Thyroid gland (tissue), 4 donors: ENCODE results near the gene DAB2IP. TPM values are rescaled to one million over a fixed set of nuclear protein-coding genes. Genes with fewer than 3 reads are reported as not detected.

Experiments
- DNase-seq, 2 donors: peaks; one replicate each; pipeline ENCODE4 v3.0.0-alpha.2; 2019
- H3K27ac ChIP-seq, 3 donors: fragments of 200-600 bp; sonication (generic); 1 replicate in 2 of 3; 2 replicates in 1 of 3; pipeline ENCODE4 v1.5.1; 2016 to 2019; ENCODE audit warnings: mild to moderate bottlenecking in 1 of 3, moderate library complexity in 1 of 3
- H3K27me3 ChIP-seq: fragments of 200-600 bp; sonication (generic); one replicate; pipeline ENCODE4 v1.5.1; 2019
- H3K36me3 ChIP-seq, 2 donors: fragments of 200-600 bp; sonication (generic); one replicate each; pipeline ENCODE4 v1.5.1; 2016 to 2019
- H3K4me1 ChIP-seq, 2 donors: fragments of 200-600 bp; sonication (generic); one replicate each; pipeline ENCODE4 v1.5.1; 2017 to 2019
- H3K4me3 ChIP-seq, 3 donors: fragments of 200-600 bp; sonication (generic); replicated peaks in 1 of 3; 1 replicate in 2 of 3; 2 replicates in 1 of 3; pipeline ENCODE4 v1.5.1; 2016; ENCODE audit warnings: mild to moderate bottlenecking in 1 of 3
- H3K9me3 ChIP-seq: fragments of 200-600 bp; sonication (generic); one replicate; pipeline ENCODE4 v1.5.1; 2017
- CTCF ChIP-seq, 6 experiments: fragments of 200-600 bp in 3 of 6; fragments of 450-650 bp in 3 of 6; sonication (generic) in 3 of 6; IDR thresholded peaks; one replicate each; pipeline ENCODE4 v1.5.1; 2016 to 2019; ENCODE audit warnings: antibody characterized with exemption in 6 of 6, mild to moderate bottlenecking in 2 of 6, inconsistent platforms in 1 of 6, moderate library complexity in 1 of 6
- POLR2A ChIP-seq, 2 donors: fragments of 450-650 bp; IDR thresholded peaks; one replicate each; pipeline ENCODE4 v1.6.1; 2017; ENCODE audit warnings: antibody characterized with exemption in 2 of 2, mild to moderate bottlenecking in 2 of 2, moderate library complexity in 1 of 2
- WGBS, 2 donors: methylation state at CpG; one replicate each; pipeline ENCODE4 v1.1.5; 2017; 5-methylcytosine and 5-hydroxymethylcytosine counted together
- intact Hi-C: fragments of 100-400 bp; cut with DNase I; formaldehyde crosslinking; loops from one replicate; pipeline ENCODE4 v1.15.1; 2023
- total RNA-seq, 4 donors: library from RNA; depleted of rRNA; stranded (reverse); fragments of >200 nt; gene quantifications; one replicate each; pipeline ENCODE4 v1.2.3, GENCODE V29; 2016

The DAB2IP gene
- total RNA-seq, 4 donors from 2014 or later, result 26.0 to 48.5 (median 38.2) TPM

DNA sequence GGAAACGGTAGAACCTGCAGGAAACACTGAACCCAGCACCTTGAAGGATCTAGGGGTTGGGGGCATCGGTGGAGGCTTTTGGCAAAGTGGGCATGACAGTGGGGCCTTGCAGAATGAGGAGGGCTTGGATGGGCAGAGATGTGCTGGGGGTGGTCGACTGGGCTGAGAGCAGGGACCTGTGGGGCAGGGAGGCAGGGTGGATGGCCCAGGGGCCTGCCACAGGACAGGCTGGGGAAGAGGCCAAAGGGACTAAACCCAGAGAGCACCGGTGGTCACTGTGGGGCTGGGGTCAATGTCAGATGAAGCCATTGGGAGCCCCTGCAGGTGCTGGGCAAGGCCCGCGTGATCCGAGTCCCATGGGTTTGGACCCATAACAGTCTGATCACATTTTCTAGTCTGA is 175.3 kb downstream of the DAB2IP start:
- H3K4me1 ChIP-seq, result no peaks in the 10 kb centered on the region
- intact Hi-C loops, result loop anchor here (10.0 kb wide), 1 partner anchor 62 kb away; no protein-coding TSS in a partner anchor
- TF ChIP-seq POLR2A (IDR thresholded peaks at IDR 0.05), result no peak
- TF ChIP-seq CTCF (IDR thresholded peaks at IDR 0.05), result no peak
- H3K4me3 ChIP-seq, result no peak overlapping the region
- H3K27ac ChIP-seq, result no peak overlapping the region
- H3K27me3 ChIP-seq, result no peaks in the 10 kb centered on the region
- no peaks in the 10 kb centered on the region for H3K36me3 ChIP-seq
- H3K9me3 ChIP-seq, result no peaks in the 10 kb centered on the region
- 93 to 94% methylated on average over 7 of the region's 7 CpGs for WGBS, 2 donors
- DNase-seq, result no peak

GRCh38 chr9:121827251-121827967 is 176.0 kb downstream of the DAB2IP start:
- H3K27me3 ChIP-seq, result no peaks in the 10 kb centered on the region
- no peak for TF ChIP-seq CTCF (IDR thresholded peaks at IDR 0.05)
- WGBS, 2 donors, result 90 to 91% methylated on average over 16 to 17 of the region's 17 CpGs

DNA sequence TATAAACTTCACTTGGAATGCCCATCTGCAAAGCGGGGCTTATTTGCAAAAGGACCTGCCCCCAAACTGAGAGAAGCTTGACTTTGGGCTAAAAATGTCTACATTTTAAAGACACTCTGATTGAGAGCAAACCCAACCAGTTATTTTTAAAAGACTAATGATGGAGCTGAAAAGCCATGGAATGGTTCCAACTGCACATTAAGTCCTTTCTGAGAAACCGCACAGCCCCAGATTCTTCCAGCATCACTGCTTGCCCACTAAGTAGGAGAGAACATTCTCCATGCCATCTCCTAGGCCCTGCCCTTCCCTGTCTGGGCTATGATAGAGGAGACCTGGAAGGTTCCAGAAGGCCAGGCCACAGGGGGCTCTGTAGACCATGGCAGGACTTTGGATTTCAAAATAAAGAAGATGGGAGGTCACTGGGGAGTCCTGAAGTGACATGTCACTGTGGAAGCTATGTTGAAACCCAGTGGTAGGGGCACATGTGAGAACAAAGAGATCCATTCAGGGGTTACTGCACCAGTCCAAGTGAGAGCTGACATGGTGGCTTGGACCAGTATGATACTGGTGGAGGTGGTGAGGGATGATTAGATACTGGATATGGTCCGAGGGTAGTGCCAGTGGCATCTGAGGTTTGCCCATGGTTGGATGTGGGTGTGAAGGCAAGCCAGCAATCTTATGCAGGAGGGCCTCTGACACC is 179.2 kb downstream of the DAB2IP start:
- intact Hi-C loops, result loop anchor here (10.0 kb wide), 1 partner anchor 94 kb away; no protein-coding TSS in a partner anchor
- WGBS, 2 donors, result 90 to 96% methylated on average over 3 of the region's 3 CpGs
- Histone ChIP-seq H3K36me3 (no peaks in the 10 kb centered on the region), H3K9me3 (no peaks in the 10 kb centered on the region), H3K4me1 (no peaks in the 10 kb centered on the region), H3K27me3 (no peaks in the 10 kb centered on the region), H3K4me3 (no peak overlapping the region), H3K27ac (no peak overlapping the region)
- DNase-seq, result no peak
- TF ChIP-seq CTCF (IDR thresholded peaks at IDR 0.05), result no peak
- no peak for TF ChIP-seq POLR2A (IDR thresholded peaks at IDR 0.05)

More at GRCh38 chr9:121827251-121827967, 176.0 kb downstream of the DAB2IP start:
- Histone ChIP-seq H3K4me3 (no peak overlapping the region), H3K27ac (no peak overlapping the region), H3K9me3 (no peaks in the 10 kb centered on the region), H3K4me1 (no peaks in the 10 kb centered on the region), H3K36me3 (no peaks in the 10 kb centered on the region)
- no peak for DNase-seq
- intact Hi-C loops, result loop anchor here (10.0 kb wide), 1 partner anchor 63 kb away; no protein-coding TSS in a partner anchor

GRCh38 chr9:121831869-121832268 is 180.4 kb downstream of the DAB2IP start:
- 98 to 100% methylated on average over 3 of the region's 3 CpGs for WGBS, 2 donors
- Histone ChIP-seq H3K9me3 (no peaks in the 10 kb centered on the region), H3K4me1 (peaks cover 0 to 8% of the 10 kb centered on the region in 2 donors), H3K27ac (no peak overlapping the region), H3K27me3 (no peaks in the 10 kb centered on the region), H3K36me3 (no peaks in the 10 kb centered on the region), H3K4me3 (no peak overlapping the region)
- intact Hi-C loops, result loop anchor here (10.0 kb wide), 1 partner anchor 93 kb away; no protein-coding TSS in a partner anchor
- DNase-seq, result no peak
- TF ChIP-seq POLR2A (IDR thresholded peaks at IDR 0.05), result no peak
- no peak for TF ChIP-seq CTCF (IDR thresholded peaks at IDR 0.05)

GRCh38 chr9:121833061-121833460 is 181.6 kb downstream of the DAB2IP start:
- intact Hi-C loops, result loop anchor here (10.0 kb wide), 1 partner anchor 92 kb away; no protein-coding TSS in a partner anchor
- H3K27ac ChIP-seq, result no peak overlapping the region
- DNase-seq, result no peak
- no peaks in the 10 kb centered on the region for H3K36me3 ChIP-seq
- TF ChIP-seq CTCF (IDR thresholded peaks at IDR 0.05) (no peak), POLR2A (IDR thresholded peaks at IDR 0.05) (no peak)
- H3K4me3 ChIP-seq, result no peak overlapping the region
- 85 to 89% methylated on average over 9 of the region's 9 CpGs for WGBS, 2 donors
- no peaks in the 10 kb centered on the region for H3K27me3 ChIP-seq
- peaks cover 0 to 9% of the 10 kb centered on the region in 2 donors for H3K4me1 ChIP-seq
- no peaks in the 10 kb centered on the region for H3K9me3 ChIP-seq
